ENCODE data around the gene KLHL36.

DNA sequence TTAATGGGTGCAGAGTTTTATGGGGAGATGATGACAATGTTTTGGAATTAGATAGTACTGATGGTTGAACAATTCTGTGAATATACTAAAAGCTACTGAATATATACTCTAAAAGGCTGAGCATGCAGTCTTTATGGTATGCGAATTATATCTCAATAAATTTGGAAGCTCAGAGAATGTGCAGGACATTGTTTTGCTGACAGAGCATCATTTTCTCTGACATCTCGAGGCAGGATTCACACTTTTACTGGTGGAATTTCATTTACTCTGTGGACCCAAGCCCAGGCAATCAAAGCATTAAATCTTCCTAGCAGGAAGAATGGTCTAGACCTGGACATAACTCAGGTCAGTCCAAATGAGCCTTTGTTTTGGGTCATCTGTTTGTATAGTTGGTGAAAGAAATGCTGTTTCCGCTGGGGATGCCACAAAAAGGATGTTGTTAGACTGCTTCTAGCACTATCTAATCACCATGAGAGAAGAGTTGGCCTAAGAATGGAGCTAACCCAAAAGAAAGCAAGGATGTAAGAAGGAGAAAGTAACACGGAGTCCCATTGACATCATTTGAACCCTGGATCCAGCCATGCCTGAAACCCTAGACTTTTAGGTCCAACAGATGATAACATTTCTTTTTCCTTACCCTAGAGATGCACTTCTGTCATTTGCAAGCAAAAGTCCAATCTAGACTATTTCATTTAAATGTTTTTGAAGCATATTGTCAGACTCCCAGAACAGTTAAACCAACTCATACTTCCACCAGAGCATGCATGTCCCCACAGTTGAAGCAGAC is 32.7 kb downstream of the KLHL36 start:
- TF ChIP-seq YY1 (IDR thresholded peaks at IDR 0.05; ENCODE audit: insufficient read depth, insufficient read length) (no peak), ZNF274 (IDR thresholded peaks at IDR 0.05; ENCODE audit: low read depth, low read length) (no peak)
